Mesenchymal stem cell (in vitro differentiated cells and primary cell): ENCODE measurements around the gene LIN52.
A peak's percentile ranks its signal among the peaks of the same experiment; 100 is the strongest.

Experiments used
- DNase-seq: peaks from one replicate; pipeline ENCODE4 v3.0.0-alpha.2; 2013
- H2AFZ ChIP-seq: one replicate; pipeline ENCODE4 v1.6.1; 2013; ENCODE audit warnings: low read depth, mild to moderate bottlenecking, control low read depth, inconsistent platforms, low read length, moderate library complexity
- H2AK5ac ChIP-seq: 2 replicates; pipeline ENCODE4 v1.6.1; 2013; ENCODE audit warnings: low read length, moderate library complexity, mild to moderate bottlenecking, inconsistent platforms; ENCODE audit not compliant: severe bottlenecking
- H2BK120ac ChIP-seq: one replicate; pipeline ENCODE4 v1.6.1; 2013; ENCODE audit warnings: low read depth, mild to moderate bottlenecking, inconsistent platforms, low read length, moderate library complexity
- H2BK12ac ChIP-seq, 2 experiments: one replicate each; pipeline ENCODE4 v1.6.1; 2013; ENCODE audit warnings: inconsistent platforms in 2 of 2, low read length in 2 of 2, mild to moderate bottlenecking in 2 of 2, moderate library complexity in 2 of 2, control low read depth in 1 of 2
- H2BK15ac ChIP-seq: one replicate; pipeline ENCODE4 v1.6.1; 2013; ENCODE audit warnings: mild to moderate bottlenecking, low read depth, inconsistent platforms; ENCODE audit not compliant: poor library complexity, severe bottlenecking
- H2BK5ac ChIP-seq: 2 replicates; pipeline ENCODE4 v1.6.1; 2013; ENCODE audit warnings: low read depth, mild to moderate bottlenecking, low read length, control low read depth, inconsistent platforms; ENCODE audit not compliant: poor library complexity, severe bottlenecking
- H3K14ac ChIP-seq, 2 experiments: one replicate each; pipeline ENCODE4 v1.6.1; 2013; ENCODE audit warnings: inconsistent platforms in 2 of 2, low read length in 2 of 2, control low read depth in 1 of 2, mild to moderate bottlenecking in 1 of 2, moderate library complexity in 1 of 2
- H3K18ac ChIP-seq, 2 experiments: one replicate each; pipeline ENCODE4 v1.6.1; 2013; ENCODE audit warnings: inconsistent platforms in 2 of 2, low read length in 2 of 2, control low read depth in 1 of 2, low read depth in 1 of 2, mild to moderate bottlenecking in 1 of 2
- H3K23ac ChIP-seq, 2 experiments: one replicate each; pipeline ENCODE4 v1.6.1; 2013; ENCODE audit warnings: inconsistent platforms in 2 of 2, low read length in 2 of 2, mild to moderate bottlenecking in 2 of 2, moderate library complexity in 2 of 2, control low read depth in 1 of 2
- H3K27ac ChIP-seq: 2 replicates; pipeline ENCODE4 v1.5.1; 2013; ENCODE audit warnings: mild to moderate bottlenecking, moderate library complexity, low read length, control low read depth, inconsistent platforms; ENCODE audit not compliant: poor library complexity, severe bottlenecking
- H3K27me3 ChIP-seq, 2 experiments: 2 replicates each; pipeline versions ENCODE4 v1.6.1 to v1.7.0; 2013; ENCODE audit warnings: low read length in 2 of 2, mild to moderate bottlenecking in 2 of 2, moderate library complexity in 2 of 2, control low read depth in 1 of 2, inconsistent platforms in 1 of 2; ENCODE audit not compliant: control insufficient read depth in 1 of 2, insufficient read depth in 1 of 2
- H3K36me3 ChIP-seq, 2 experiments: 2 replicates each; pipeline versions ENCODE4 v1.6.1 to v1.7.0; 2013; ENCODE audit warnings: low read length in 2 of 2, control low read depth in 1 of 2, inconsistent platforms in 1 of 2, low read depth in 1 of 2, mild to moderate bottlenecking in 1 of 2; ENCODE audit not compliant: insufficient read depth in 2 of 2, control insufficient read depth in 1 of 2
- H3K4ac ChIP-seq, 2 experiments: one replicate each; pipeline ENCODE4 v1.6.1; 2013; ENCODE audit warnings: inconsistent platforms in 2 of 2, low read length in 2 of 2, mild to moderate bottlenecking in 2 of 2, moderate library complexity in 2 of 2, control low read depth in 1 of 2, low read depth in 1 of 2
- H3K4me1 ChIP-seq: 2 replicates; pipeline ENCODE4 v1.6.1; 2013; ENCODE audit warnings: low read depth, low read length, control low read depth; ENCODE audit not compliant: control insufficient read depth, insufficient read depth
- H3K4me2 ChIP-seq: 2 replicates; pipeline ENCODE4 v1.6.1; 2013; ENCODE audit warnings: low read length, mild to moderate bottlenecking, inconsistent platforms; ENCODE audit not compliant: poor library complexity, severe bottlenecking
- H3K4me3 ChIP-seq, 2 experiments: 2 replicates each; pipeline versions ENCODE4 v1.5.1 to v1.7.0; 2013; ENCODE audit warnings: low read length in 2 of 2, mild to moderate bottlenecking in 2 of 2, control low read depth in 1 of 2, low read depth in 1 of 2; ENCODE audit not compliant: insufficient read depth in 1 of 2
- H3K79me1 ChIP-seq: replicated peaks from 2 replicates; pipeline ENCODE4 v1.6.1; 2013; ENCODE audit warnings: mild to moderate bottlenecking, control low read depth, low read length, inconsistent platforms; ENCODE audit not compliant: poor library complexity, severe bottlenecking
- H3K9ac ChIP-seq: 2 replicates; pipeline ENCODE4 v1.7.0; 2013; ENCODE audit warnings: mild to moderate bottlenecking, low read length, moderate library complexity
- H3K9me3 ChIP-seq: 2 replicates; pipeline ENCODE4 v1.7.0; 2013; ENCODE audit warnings: mild to moderate bottlenecking, low read length; ENCODE audit not compliant: control insufficient read depth
- H4K8ac ChIP-seq: one replicate; pipeline ENCODE4 v1.6.1; 2013; ENCODE audit warnings: inconsistent platforms, mild to moderate bottlenecking, low read length, moderate library complexity
- H4K91ac ChIP-seq: one replicate; pipeline ENCODE4 v1.6.1; 2013; ENCODE audit warnings: mild to moderate bottlenecking, low read length, inconsistent platforms
- WGBS: methylation state at CpG from one replicate; pipeline ENCODE4 v1.1.7; 2013; ENCODE audit warnings: mixed read lengths; 5-methylcytosine and 5-hydroxymethylcytosine counted together

The LIN52 gene

GRCh38 chr14:74080820-74081460, 3.8 kb upstream of the LIN52 start:
- no peak for DNase-seq
- Histone ChIP-seq H2BK12ac (no peak overlapping the region), H2AK5ac (no peak overlapping the region), H3K4me2 (no peak overlapping the region), H3K4ac (no peak overlapping the region), H3K9ac (no peak overlapping the region), H3K36me3 (no peaks in the 10 kb centered on the region), H3K18ac (no peak overlapping the region), H4K91ac (no peak overlapping the region), H3K27ac (no peak overlapping the region), H3K27me3 (no peaks in the 10 kb centered on the region), H3K14ac (no peak overlapping the region), H3K4me1 (peaks cover 4% of the 10 kb centered on the region), H3K9me3 (no peaks in the 10 kb centered on the region), H4K8ac (no peak overlapping the region), H2BK5ac (no peak overlapping the region), H3K23ac (no peak overlapping the region), H2AFZ (no peak overlapping the region), H3K4me3 (no peak overlapping the region), H3K79me1 (peaks cover 3% of the 10 kb centered on the region), H2BK120ac (no peak overlapping the region), H2BK15ac (no peak overlapping the region)
- 96% methylated on average over 3 of the region's 4 CpGs for WGBS

- DNase-seq, result no peak
- no peak overlapping the region for H3K14ac ChIP-seq
- no peaks in the 10 kb centered on the region for H3K9me3 ChIP-seq
- no peak overlapping the region for H3K9ac ChIP-seq
- H3K36me3 ChIP-seq, result no peaks in the 10 kb centered on the region
- no peak overlapping the region for H3K4me2 ChIP-seq
- H4K91ac ChIP-seq, result no peak overlapping the region
- H3K27me3 ChIP-seq, result no peaks in the 10 kb centered on the region
- 98% methylated on average over 3 of the region's 3 CpGs for WGBS
- H3K79me1 ChIP-seq, result peaks cover 7% of the 10 kb centered on the region
- H3K23ac ChIP-seq, result no peak overlapping the region
- H3K4me1 ChIP-seq, result peaks cover 4% of the 10 kb centered on the region
- no peak overlapping the region for H2BK5ac ChIP-seq
- H2AFZ ChIP-seq, result no peak overlapping the region
- no peak overlapping the region for H3K4ac ChIP-seq
- H3K4me3 ChIP-seq, result no peak overlapping the region
- no peak overlapping the region for H2BK120ac ChIP-seq
- H3K18ac ChIP-seq, result no peak overlapping the region
- no peak overlapping the region for H2AK5ac ChIP-seq
- no peak overlapping the region for H4K8ac ChIP-seq
- no peak overlapping the region for H3K27ac ChIP-seq
- no peak overlapping the region for H2BK12ac ChIP-seq
- H2BK15ac ChIP-seq, result no peak overlapping the region
These were observed 3.3 kb upstream of the LIN52 start for GRCh38 chr14:74081491-74081890.

- Histone ChIP-seq H2AK5ac (no peak overlapping the region), H2BK15ac (no peak overlapping the region), H3K4me3 (peak overlapping the region in 1 of 2 experiments; percentile 97), H3K27me3 (no peaks in the 10 kb centered on the region), H4K8ac (no peak overlapping the region), H2BK120ac (no peak overlapping the region), H3K23ac (no peak overlapping the region), H2BK12ac (no peak overlapping the region), H3K9me3 (no peaks in the 10 kb centered on the region), H3K18ac (no peak overlapping the region), H4K91ac (no peak overlapping the region), H3K4ac (no peak overlapping the region), H3K4me2 (peak overlapping the region; percentile 91), H2AFZ (no peak overlapping the region), H3K9ac (peak overlapping the region; percentile 90), H2BK5ac (no peak overlapping the region), H3K79me1 (peaks cover 8% of the 10 kb centered on the region), H3K36me3 (no peaks in the 10 kb centered on the region), H3K27ac (no peak overlapping the region), H3K4me1 (peaks cover 4% of the 10 kb centered on the region), H3K14ac (no peak overlapping the region)
- peak; percentile 13 for DNase-seq
- WGBS, result 89% methylated on average over 2 of the region's 3 CpGs
These were observed 1.6 kb upstream of the LIN52 start for GRCh38 chr14:74083161-74083560.

GRCh38 chr14:74083784-74084276, 926 bp upstream of the LIN52 start:
- H4K8ac ChIP-seq, result peak overlapping the region; percentile 43
- H3K9me3 ChIP-seq, result no peaks in the 10 kb centered on the region
- H3K27me3 ChIP-seq, result no peaks in the 10 kb centered on the region
- no peak overlapping the region for H2AK5ac ChIP-seq
- H3K14ac ChIP-seq, result peak overlapping the region in 1 of 2 experiments; percentile 66
- under 1% methylated on average over 10 of the region's 15 CpGs for WGBS
- H3K18ac ChIP-seq, result peak overlapping the region; percentile 35 to 72
- H3K23ac ChIP-seq, result peak overlapping the region in 1 of 2 experiments; percentile 74
- H2BK5ac ChIP-seq, result no peak overlapping the region
- DNase-seq, result no peak
- H4K91ac ChIP-seq, result no peak overlapping the region
- H3K4me2 ChIP-seq, result peak overlapping the region; percentile 91
- H3K9ac ChIP-seq, result peak overlapping the region; percentile 90
- H2BK120ac ChIP-seq, result no peak overlapping the region
- H3K4me1 ChIP-seq, result peaks cover 4% of the 10 kb centered on the region
- H3K27ac ChIP-seq, result no peak overlapping the region
- no peaks in the 10 kb centered on the region for H3K36me3 ChIP-seq
- H2BK12ac ChIP-seq, result no peak overlapping the region
- H3K4ac ChIP-seq, result no peak overlapping the region
- H2AFZ ChIP-seq, result peak overlapping the region; percentile 100
- H3K79me1 ChIP-seq, result peaks cover 8% of the 10 kb centered on the region
- H3K4me3 ChIP-seq, result peak overlapping the region; percentile 85 to 97
- H2BK15ac ChIP-seq, result peak overlapping the region; percentile 17
